ENCODE data around the gene PHAX. TPM values are rescaled to one million over a fixed set of nuclear protein-coding genes. Genes with fewer than 3 reads are reported as not detected.

Gene PHAX
- total and polyA plus RNA-seq, 8 donors = 5.0 to 17.8 (median 10.0) TPM

GRCh38 chr5:126603402-126603991, 2.8 kb downstream of the PHAX start:
- peaks cover 9 to 21% (median 9%) of the 10 kb centered on the region in 3 donors for H3K4me1 ChIP-seq
- FAIRE-seq = no peak
- 80 to 83% methylated on average over 6 of the region's 6 CpGs for WGBS, 2 donors

DNA sequence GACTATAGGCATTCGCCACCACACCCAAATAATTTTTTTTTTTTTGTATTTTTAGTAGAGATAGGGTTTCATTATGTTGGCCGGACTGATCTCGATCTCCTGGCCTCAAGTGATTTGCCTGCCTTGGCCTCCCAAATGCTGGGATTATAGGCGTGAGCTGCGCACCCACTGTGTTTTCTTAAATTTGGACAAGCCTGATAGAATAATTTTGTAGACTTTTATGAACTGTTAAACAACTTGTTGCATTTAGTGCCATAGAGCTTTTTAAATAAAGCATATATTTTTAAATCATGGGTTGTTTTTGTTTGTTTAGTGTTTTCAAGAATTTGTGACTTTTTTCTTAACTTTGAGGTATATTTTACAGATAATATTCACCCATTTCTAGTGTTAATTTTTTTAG, 4.8 kb downstream of the PHAX start:
- no peak for FAIRE-seq

More at GRCh38 chr5:126603402-126603991, 2.8 kb downstream of the PHAX start:
- Histone ChIP-seq H3K36me3 (peaks cover 0 to 7% (median 6%) of the 10 kb centered on the region in 3 donors), H3K4me3 (no peak overlapping the region), H3K27me3 (no peaks in the 10 kb centered on the region), H3K27ac (no peak overlapping the region), H3K9me3 (no peaks in the 10 kb centered on the region)
- ATAC-seq (no peak), DNase-seq (no peak)
- TF ChIP-seq CTCF (IDR thresholded peaks at IDR 0.05) = no peak
- intact Hi-C loops (cut with DNase I) = no loop called here

GRCh38 chr5:126610160-126610559, 9.4 kb downstream of the PHAX start:
- Histone ChIP-seq H3K4me1 (peaks cover 0 to 13% (median 0%) of the 10 kb centered on the region in 3 donors), H3K27me3 (no peaks in the 10 kb centered on the region), H3K9me3 (no peaks in the 10 kb centered on the region), H3K4me3 (no peak overlapping the region), H3K36me3 (peaks cover 0 to 14% (median 9%) of the 10 kb centered on the region in 3 donors), H3K27ac (no peak overlapping the region)
- no peak for ATAC-seq
- no peak for TF ChIP-seq CTCF (IDR thresholded peaks at IDR 0.05)
- intact Hi-C loops (cut with DNase I) = no loop called here
- FAIRE-seq = no peak
- DNase-seq = no peak
- WGBS, 2 donors = 67 to 73% methylated on average over 2 of the region's 2 CpGs

More for the DNA sequence above, 4.8 kb downstream of the PHAX start:
- no peak overlapping the region for H3K27ac ChIP-seq
- H3K27me3 ChIP-seq = no peaks in the 10 kb centered on the region
- DNase-seq (no peak), ATAC-seq (no peak)
- no peak for TF ChIP-seq CTCF (IDR thresholded peaks at IDR 0.05)
- WGBS, 2 donors = 86 to 91% methylated on average over 5 of the region's 5 CpGs
- peaks cover 9 to 21% (median 9%) of the 10 kb centered on the region in 3 donors for H3K4me1 ChIP-seq
- intact Hi-C loops (cut with DNase I) = no loop called here
- H3K36me3 ChIP-seq = peaks cover 0 to 21% (median 14%) of the 10 kb centered on the region in 3 donors
- no peaks in the 10 kb centered on the region for H3K9me3 ChIP-seq
- no peak overlapping the region for H3K4me3 ChIP-seq

GRCh38 chr5:126610616-126611015, 9.9 kb downstream of the PHAX start:
- FAIRE-seq = no peak
- intact Hi-C loops (cut with DNase I) = no loop called here

More at GRCh38 chr5:126610616-126611015, 9.9 kb downstream of the PHAX start:
- H3K27ac ChIP-seq = no peak overlapping the region
- TF ChIP-seq CTCF (IDR thresholded peaks at IDR 0.05) = no peak
- H3K4me1 ChIP-seq = peaks cover 0 to 13% (median 0%) of the 10 kb centered on the region in 3 donors
- DNase-seq = no peak
- H3K36me3 ChIP-seq = peaks cover 0 to 14% (median 9%) of the 10 kb centered on the region in 3 donors
- no peak overlapping the region for H3K4me3 ChIP-seq
- H3K9me3 ChIP-seq = no peaks in the 10 kb centered on the region
- H3K27me3 ChIP-seq = no peaks in the 10 kb centered on the region
- 97 to 98% methylated on average over 6 of the region's 6 CpGs for WGBS, 2 donors
- no peak for ATAC-seq
